Measurements from ENCODE around the gene LSM12. TPM values are rescaled to one million over a fixed set of nuclear protein-coding genes. Genes with fewer than 3 reads are reported as not detected.

LSM12 gene
- total RNA-seq, 4 donors from 2014 or later, result 41.3 to 47.2 (median 43.8) TPM

- WGBS, 2 donors, result 96 to 100% methylated on average over 15 of the region's 16 CpGs
- Histone ChIP-seq H3K27me3 (no peaks in the 10 kb centered on the region), H3K27ac (no peak overlapping the region), H3K4me1 (no peaks in the 10 kb centered on the region), H3K4me3 (replicated peaks in 1 of 3) (no peak overlapping the region), H3K9me3 (no peaks in the 10 kb centered on the region), H3K36me3 (peaks cover 73 to 80% of the 10 kb centered on the region in 2 donors)
- DNase-seq, result no peak
- intact Hi-C loops (cut with DNase I), result no loop called here
- no peak for TF ChIP-seq POLR2A (IDR thresholded peaks at IDR 0.05)
- no peak for TF ChIP-seq CTCF (IDR thresholded peaks at IDR 0.05)
Observed at GRCh38 chr17:44088254-44088653, 21.8 kb upstream of the LSM12 start.

GRCh38 chr17:44087319-44087718 lies 20.8 kb upstream of the LSM12 start:
- intact Hi-C loops (cut with DNase I), result no loop called here
- Histone ChIP-seq H3K27ac (no peak overlapping the region), H3K4me1 (no peaks in the 10 kb centered on the region), H3K27me3 (no peaks in the 10 kb centered on the region), H3K36me3 (peaks cover 73 to 80% of the 10 kb centered on the region in 2 donors), H3K4me3 (replicated peaks in 1 of 3) (no peak overlapping the region), H3K9me3 (no peaks in the 10 kb centered on the region)
- TF ChIP-seq POLR2A (IDR thresholded peaks at IDR 0.05) (no peak), CTCF (IDR thresholded peaks at IDR 0.05) (no peak)
- 78 to 86% methylated on average over 8 of the region's 8 CpGs for WGBS, 2 donors
- DNase-seq, result no peak

GRCh38 chr17:44086364-44087311 lies 20.2 kb upstream of the LSM12 start:
- intact Hi-C loops (cut with DNase I), result no loop called here
- Histone ChIP-seq H3K4me3 (replicated peaks in 1 of 3) (no peak overlapping the region), H3K27ac (peak overlapping the region in 2 of 3 donors; percentile 30 to 38), H3K27me3 (no peaks in the 10 kb centered on the region), H3K9me3 (no peaks in the 10 kb centered on the region), H3K4me1 (no peaks in the 10 kb centered on the region), H3K36me3 (peaks cover 73 to 80% of the 10 kb centered on the region in 2 donors)
- TF ChIP-seq POLR2A (IDR thresholded peaks at IDR 0.05) (no peak), CTCF (IDR thresholded peaks at IDR 0.05) (no peak)
- no peak for DNase-seq
- WGBS, 2 donors, result 72 to 75% methylated on average over 20 to 21 of the region's 23 CpGs

GRCh38 chr17:44085908-44086307 lies 19.4 kb upstream of the LSM12 start:
- H3K4me3 ChIP-seq (replicated peaks in 1 of 3), result no peak overlapping the region
- no peak for TF ChIP-seq CTCF (IDR thresholded peaks at IDR 0.05)
- TF ChIP-seq POLR2A (IDR thresholded peaks at IDR 0.05), result no peak
- H3K27ac ChIP-seq, result peak overlapping the region in 1 of 3 donors; percentile 38
- no peaks in the 10 kb centered on the region for H3K27me3 ChIP-seq
- no peak for DNase-seq
- WGBS, 2 donors, result 83 to 89% methylated on average over 5 of the region's 5 CpGs
- intact Hi-C loops (cut with DNase I), result no loop called here
- no peaks in the 10 kb centered on the region for H3K4me1 ChIP-seq
- H3K36me3 ChIP-seq, result peaks cover 66 to 73% of the 10 kb centered on the region in 2 donors
- no peaks in the 10 kb centered on the region for H3K9me3 ChIP-seq

- no peak overlapping the region for H3K27ac ChIP-seq
- no peaks in the 10 kb centered on the region for H3K27me3 ChIP-seq
- intact Hi-C loops (cut with DNase I), result no loop called here
- DNase-seq, result no peak
- H3K9me3 ChIP-seq, result no peaks in the 10 kb centered on the region
- no peaks in the 10 kb centered on the region for H3K4me1 ChIP-seq
- H3K36me3 ChIP-seq, result peaks cover 72 to 74% of the 10 kb centered on the region in 2 donors
- TF ChIP-seq POLR2A (IDR thresholded peaks at IDR 0.05), result no peak
- no peak for TF ChIP-seq CTCF (IDR thresholded peaks at IDR 0.05)
- H3K4me3 ChIP-seq (replicated peaks in 1 of 3), result no peak overlapping the region
- WGBS, 2 donors, result 92 to 96% methylated on average over 6 to 7 of the region's 7 CpGs
Observed at GRCh38 chr17:44084921-44085320, 18.4 kb upstream of the LSM12 start.

Data from thyroid gland (tissue), 4 donors.